HG03469 (cell line): ENCODE data around the gene THEMIS2.
"Not testable (repeated sequence)": the region's sequence is repeated elsewhere in the genome, so short reads cannot be mapped to it uniquely, and the experiment has no call there.

ENCODE experiments used
- ATAC-seq: cut with Tn5 transposase; IDR thresholded peaks from one replicate; pipeline ENCODE4 v1.9.1; 2021; ENCODE audit warnings: mild to moderate bottlenecking, moderate library complexity, moderate number of reproducible peaks; ENCODE audit not compliant: unreplicated experiment

Gene THEMIS2

GRCh38 chr1:27872059-27872801, at the start of gene THEMIS2:
TSS of gene THEMIS2 (plus strand) at chr1:27872544. CDS start at chr1:27872572, 28 bp downstream.
- ATAC-seq, result no peak

DNA sequence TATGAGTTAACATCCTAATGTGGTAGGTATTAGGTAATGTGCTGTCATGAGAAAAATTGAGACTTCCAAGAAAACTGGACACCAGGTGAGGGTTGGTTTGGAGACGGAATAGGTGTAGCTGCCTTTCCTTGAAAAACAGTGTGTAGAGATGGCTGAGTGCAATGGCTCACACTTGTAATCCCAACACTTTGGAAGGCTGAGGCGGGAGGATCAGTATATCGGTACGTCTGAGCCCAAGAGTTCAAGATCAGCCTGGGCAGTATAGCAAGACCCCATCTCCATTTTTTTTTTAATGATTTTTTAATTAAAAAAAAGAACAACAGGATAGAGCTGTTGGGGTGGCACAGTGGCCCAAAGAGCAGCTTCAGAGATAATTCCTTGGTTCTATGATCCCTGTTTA, 48.6 kb upstream of the THEMIS2 start:
- ATAC-seq, result no peak

- no peak for ATAC-seq
Observed at GRCh38 chr1:27824411-27824810, 47.9 kb upstream of the THEMIS2 start.

GRCh38 chr1:27829339-27829960, 42.9 kb upstream of the THEMIS2 start:
- not testable (repeated sequence) for ATAC-seq

DNA sequence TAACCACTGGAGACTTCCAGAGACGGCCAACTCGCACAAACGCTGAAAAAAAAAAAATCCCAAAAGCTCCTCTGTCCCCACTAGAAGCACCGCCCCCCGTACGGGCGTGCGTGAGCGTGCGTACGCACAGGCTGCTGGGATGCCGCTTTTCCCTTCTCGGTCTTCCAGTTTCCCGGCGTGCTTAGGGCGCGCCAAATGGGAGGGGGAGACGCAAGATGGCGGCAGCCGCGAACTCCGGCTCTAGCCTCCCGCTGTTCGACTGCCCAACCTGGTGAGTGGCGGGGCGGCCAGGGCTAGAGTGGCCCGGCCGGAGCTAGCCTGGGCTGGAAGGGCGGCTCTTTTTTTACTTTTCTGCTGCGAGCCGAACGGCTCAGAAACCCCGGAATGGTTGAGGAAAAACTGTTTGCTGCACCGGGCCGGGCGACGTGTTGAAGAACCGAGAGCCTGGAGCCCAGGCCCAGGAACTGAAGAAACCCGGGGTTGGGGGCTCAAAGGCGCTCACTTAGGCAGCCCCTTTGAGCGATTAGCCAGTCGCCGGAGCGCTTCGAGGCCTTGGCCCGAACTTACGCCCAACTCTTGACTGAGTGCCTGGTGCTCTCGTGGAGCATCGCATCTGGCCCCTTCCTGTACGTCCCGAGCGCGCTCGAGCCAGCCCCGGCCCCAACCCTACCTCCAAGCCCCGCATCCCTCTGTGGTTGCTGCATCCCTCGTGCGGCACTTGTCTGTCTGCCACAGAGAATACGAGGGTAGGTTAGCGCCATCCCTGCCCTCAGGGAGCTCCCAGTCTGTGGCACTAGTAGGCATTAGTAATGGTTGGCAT, 41.5 kb upstream of the THEMIS2 start, which contains the start of gene PPP1R8:
Gene PPP1R8 (plus strand): TSS at position 162 of the 820 bp plus-strand sequence. CDS start 54 bp downstream, at position 216.
- ATAC-seq, result peak; percentile 89

GRCh38 chr1:27831568-27832410, 40.6 kb upstream of the THEMIS2 start:
- ATAC-seq, result no peak

DNA sequence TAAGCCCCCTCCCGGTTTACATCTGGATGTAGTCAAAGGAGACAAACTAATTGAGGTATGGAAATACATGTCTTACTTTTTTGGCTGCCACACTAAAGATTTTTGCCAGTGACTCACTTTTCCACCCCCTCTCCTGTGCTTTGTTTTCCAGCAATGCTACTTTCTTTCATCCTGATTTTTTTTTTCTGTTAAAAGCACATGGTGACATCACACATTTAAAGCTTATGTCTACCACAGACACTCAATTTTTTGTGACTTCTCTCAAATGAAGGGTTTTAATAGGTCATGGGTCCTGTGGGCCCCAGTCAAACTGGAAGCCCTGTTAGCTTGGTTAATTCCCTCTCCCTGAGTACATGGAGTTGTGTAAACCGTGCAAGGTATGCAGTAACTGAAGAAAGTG, 39.6 kb upstream of the THEMIS2 start:
- no peak for ATAC-seq

DNA sequence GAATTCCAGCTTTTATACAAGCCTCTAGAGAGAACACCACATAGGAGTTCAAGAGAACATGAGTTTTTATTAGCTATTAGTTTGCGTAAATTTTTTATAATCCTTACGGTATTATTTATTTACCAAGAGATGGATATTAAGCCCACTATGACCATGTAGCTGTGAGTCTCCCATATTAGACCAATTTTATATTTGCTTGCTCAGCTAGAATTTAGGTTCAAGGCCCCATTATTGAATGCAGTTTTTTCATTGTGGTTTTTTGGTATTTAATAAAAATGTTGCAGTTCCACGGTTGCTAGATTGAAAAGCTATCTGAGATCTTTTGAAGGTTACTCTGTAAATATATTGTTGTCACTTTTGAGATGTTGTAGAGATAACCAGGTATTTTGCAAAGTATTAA, 38.9 kb upstream of the THEMIS2 start:
- ATAC-seq, result no peak

DNA sequence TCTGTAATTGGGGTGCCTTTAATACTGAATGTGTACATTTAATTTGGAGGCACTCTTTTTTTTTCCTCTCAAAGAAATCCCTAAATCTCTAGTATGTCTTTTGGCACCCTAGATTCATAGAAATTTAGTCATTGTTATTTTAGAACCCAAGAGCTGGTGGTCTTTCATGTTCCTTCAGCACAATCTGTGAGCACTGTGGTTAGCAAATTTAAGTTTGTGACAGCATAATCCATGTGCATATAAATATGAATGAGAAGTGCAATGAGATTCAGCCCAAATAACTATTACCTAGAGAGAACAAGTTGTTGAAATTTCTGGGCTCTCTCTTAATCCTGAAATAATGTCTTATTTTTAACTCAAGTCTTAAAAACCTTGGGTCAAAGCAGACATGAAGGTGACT, 37.3 kb upstream of the THEMIS2 start:
- no peak for ATAC-seq

- no peak for ATAC-seq
Observed at GRCh38 chr1:27835501-27835900, 36.8 kb upstream of the THEMIS2 start.

GRCh38 chr1:27849951-27850350, 22.4 kb upstream of the THEMIS2 start:
- no peak for ATAC-seq

DNA sequence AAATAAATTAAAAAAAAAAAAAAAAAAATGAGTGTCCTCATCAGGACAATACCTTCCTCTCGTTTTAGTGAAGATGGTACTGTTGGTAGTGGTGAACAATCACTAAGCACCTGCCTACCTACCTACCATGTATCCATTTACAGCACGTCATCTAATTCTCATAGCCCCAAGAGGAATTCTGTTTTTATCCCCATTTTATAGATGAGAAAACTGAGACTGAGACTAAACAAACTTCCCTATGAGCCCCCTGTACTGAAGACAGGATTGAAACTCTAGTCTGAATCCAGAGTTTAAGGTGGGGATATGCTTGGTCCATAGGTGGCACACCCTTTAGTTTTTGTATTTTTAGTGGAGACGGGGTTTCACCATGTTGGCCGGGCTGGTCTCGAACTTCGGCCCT, 17.3 kb upstream of the THEMIS2 start:
- no peak for ATAC-seq

DNA sequence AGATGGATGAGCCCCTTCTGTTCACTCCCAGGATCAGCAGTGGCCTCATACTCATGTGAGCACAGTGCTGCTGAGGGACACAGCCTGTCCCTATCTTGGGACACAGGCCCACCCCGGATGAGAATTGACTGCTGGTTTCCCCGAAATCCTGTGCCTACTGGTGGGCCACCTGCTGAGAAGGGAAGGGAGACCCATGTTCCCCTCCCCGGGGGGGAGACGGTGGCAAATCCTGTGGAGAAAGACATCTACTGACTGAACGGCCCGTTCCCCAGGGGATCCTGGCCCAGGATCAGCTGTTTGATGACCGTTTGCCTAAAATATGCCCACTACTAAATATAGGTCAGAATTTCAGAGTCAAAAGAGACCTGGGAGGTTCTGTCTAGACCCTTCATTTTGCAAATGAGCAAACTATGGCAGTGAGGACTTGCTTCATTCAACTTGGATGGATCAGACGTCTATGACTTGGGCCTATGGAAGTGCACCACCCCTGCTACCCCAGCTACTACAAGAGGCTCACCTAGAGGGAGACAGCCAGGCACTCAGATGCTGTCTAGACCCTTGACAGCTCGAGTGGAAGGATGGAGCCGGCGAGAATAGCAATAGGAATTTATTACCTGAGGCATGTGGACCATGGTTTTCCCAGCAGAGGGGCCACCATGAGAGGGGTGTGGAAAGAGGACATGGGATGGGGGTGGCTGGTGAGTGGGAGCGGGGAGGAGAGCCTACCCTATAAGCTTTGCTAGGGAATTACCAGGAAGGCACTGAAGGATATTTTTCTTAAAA, 15.6 kb upstream of the THEMIS2 start:
- no peak for ATAC-seq

GRCh38 chr1:27857552-27857951, 14.8 kb upstream of the THEMIS2 start:
- not testable (repeated sequence) for ATAC-seq

DNA sequence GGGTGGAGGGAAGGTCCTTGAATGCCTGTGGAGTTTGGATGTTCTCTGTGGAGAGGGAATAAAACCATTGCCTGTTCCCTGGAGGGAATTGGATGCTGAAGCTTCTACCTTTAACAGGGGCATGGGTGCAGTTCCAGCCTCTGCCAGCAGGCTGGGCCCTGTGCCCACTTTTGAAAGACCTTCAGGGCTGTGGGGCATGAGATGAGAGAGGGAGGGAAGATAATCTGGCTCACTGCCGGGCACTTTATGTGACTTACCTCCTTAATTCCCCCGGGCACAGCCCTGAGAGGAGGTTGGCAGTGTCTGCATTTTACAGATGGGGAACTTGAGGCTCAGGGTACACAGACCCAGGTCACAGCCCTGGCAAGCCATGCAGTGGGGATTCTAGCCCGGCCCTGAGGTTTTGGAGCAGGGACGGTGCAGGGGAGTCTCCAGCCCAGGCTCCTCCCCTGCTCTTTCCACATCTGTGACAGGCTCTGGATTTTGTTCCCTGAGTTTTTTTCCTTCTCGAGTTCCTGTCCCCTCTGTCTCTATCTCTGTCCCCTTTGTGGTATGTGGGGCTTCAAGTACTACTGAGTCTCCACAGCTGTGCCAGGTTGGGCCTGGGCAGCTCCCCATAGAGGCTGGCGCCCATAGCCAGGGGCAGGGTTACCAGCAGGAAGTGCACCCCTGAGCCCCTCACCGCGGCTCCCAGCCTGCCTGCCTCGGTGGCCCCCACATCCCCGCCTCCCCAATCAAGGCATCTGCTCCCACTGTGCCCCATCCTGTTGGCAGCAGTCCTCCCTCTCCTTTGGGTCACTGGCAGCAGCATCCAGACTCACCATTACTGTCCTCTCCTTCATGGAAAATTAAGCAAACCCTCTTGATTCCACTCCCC, 14.0 kb upstream of the THEMIS2 start:
- ATAC-seq, result peak; percentile 54

DNA sequence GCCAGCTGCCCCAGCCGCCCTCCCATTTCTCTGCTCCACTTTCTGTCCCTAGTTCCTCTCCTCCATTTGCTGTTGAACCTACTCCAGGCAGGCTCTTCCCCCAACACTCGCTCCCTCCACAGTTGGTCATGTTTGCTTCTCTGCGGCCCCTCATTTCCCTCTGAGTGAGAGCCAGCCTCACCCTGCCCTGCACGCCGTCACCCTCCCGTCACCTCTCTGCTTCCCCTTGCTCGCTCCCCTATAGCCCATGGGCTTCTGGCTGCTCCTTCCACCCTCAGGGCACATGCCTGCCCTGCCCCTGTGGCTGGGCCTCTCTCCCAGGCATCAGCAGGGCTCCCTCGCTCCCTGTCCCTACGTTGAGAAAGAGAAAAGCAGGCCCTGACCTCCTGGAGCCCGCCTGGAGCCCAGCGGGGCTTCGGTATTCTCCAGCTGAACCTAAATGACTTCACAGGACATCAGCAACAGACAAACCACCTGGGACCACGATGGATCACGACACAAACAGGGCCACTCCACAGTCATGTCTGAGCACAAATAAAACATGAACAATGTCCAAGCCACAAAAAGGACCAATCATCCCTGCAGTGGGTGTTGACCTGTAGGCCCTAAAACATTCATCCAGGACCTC, 13.3 kb upstream of the THEMIS2 start:
- ATAC-seq, result no peak

DNA sequence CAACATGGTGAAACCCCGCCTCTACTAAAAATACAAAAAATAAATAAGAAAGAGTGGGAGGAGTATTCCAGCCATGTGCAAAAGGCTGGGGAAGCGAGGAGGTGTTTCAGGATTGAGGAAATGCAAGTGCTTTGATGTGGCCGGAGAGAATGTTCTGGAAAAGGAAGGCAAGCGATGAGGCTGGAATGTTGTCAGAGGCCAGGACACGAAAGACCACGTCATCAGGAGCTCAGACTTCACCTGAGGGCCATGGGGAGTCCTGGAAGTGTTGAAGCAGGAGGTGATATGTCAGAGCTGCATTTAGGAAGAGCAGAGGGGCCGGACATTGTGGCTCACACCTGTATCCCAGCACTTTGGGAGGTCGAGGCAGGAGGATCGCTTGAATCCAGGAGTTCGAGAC, 10.9 kb upstream of the THEMIS2 start:
- ATAC-seq, result no peak

GRCh38 chr1:27862004-27862403, 10.3 kb upstream of the THEMIS2 start:
- ATAC-seq, result no peak
